Ecto neural progenitor cell (in vitro differentiated cells): ENCODE data around the gene ANKRD6.

ENCODE experiments used
- DNase-seq: peaks from one replicate; pipeline ENCODE4 v3.0.0-alpha.2; 2018; ENCODE audit warnings: low spot score

The ANKRD6 gene

GRCh38 chr6:89509777-89510281, 76.9 kb downstream of the ANKRD6 start:
- DNase-seq, result no peak

GRCh38 chr6:89510393-89510792, 77.4 kb downstream of the ANKRD6 start:
- no peak for DNase-seq

- no peak for DNase-seq
Observed at GRCh38 chr6:89518352-89519055, 85.6 kb downstream of the ANKRD6 start.

GRCh38 chr6:89520736-89521135, 87.8 kb downstream of the ANKRD6 start:
- DNase-seq, result no peak

- DNase-seq, result no peak
Observed at GRCh38 chr6:89522778-89523177, 89.8 kb downstream of the ANKRD6 start.

GRCh38 chr6:89525786-89526562, 93.0 kb downstream of the ANKRD6 start:
- no peak for DNase-seq

- no peak for DNase-seq
Observed at GRCh38 chr6:89526563-89526869, 93.6 kb downstream of the ANKRD6 start.

GRCh38 chr6:89527634-89528033, 94.7 kb downstream of the ANKRD6 start:
- no peak for DNase-seq

GRCh38 chr6:89528866-89529265, 95.9 kb downstream of the ANKRD6 start:
- DNase-seq, result no peak

- no peak for DNase-seq
Observed at GRCh38 chr6:89530982-89531381, 98.0 kb downstream of the ANKRD6 start.

- peak; percentile 54 for DNase-seq
Observed at GRCh38 chr6:89536231-89536630, 103.3 kb downstream of the ANKRD6 start.

- DNase-seq, result no peak
Observed at GRCh38 chr6:89539779-89540178, 106.8 kb downstream of the ANKRD6 start.

- DNase-seq, result no peak
Observed at GRCh38 chr6:89542081-89542857, 109.3 kb downstream of the ANKRD6 start.

GRCh38 chr6:89542866-89543265, 109.9 kb downstream of the ANKRD6 start:
- DNase-seq, result no peak

- DNase-seq, result no peak
Observed at GRCh38 chr6:89547281-89547680, 114.3 kb downstream of the ANKRD6 start.

- no peak for DNase-seq
Observed at GRCh38 chr6:89553431-89553830, 120.5 kb downstream of the ANKRD6 start.

- DNase-seq, result no peak
Observed at GRCh38 chr6:89554106-89554505, 121.2 kb downstream of the ANKRD6 start.

GRCh38 chr6:89555031-89555430, 122.1 kb downstream of the ANKRD6 start:
- no peak for DNase-seq

GRCh38 chr6:89555806-89556205, 122.9 kb downstream of the ANKRD6 start:
- no peak for DNase-seq

GRCh38 chr6:89559487-89559886, 126.5 kb downstream of the ANKRD6 start:
- DNase-seq, result no peak

GRCh38 chr6:89562093-89562973, 129.4 kb downstream of the ANKRD6 start:
- DNase-seq, result no peak

GRCh38 chr6:89563866-89564265, 130.9 kb downstream of the ANKRD6 start:
- DNase-seq, result no peak
